Tibial nerve (tissue), 4 donors: ENCODE data around the gene OR51G1.

Source experiments
- EP300 ChIP-seq, 2 donors: sonication (generic); formaldehyde crosslinking; IDR thresholded peaks; one replicate each; pipeline ENCODE4 v1.6.1; 2017; ENCODE audit warnings: antibody characterized with exemption in 2 of 2, mild to moderate bottlenecking in 1 of 2
- TF ChIP-seq, protein P1 (sequence below), 5 experiments: fragments of 200-600 bp in 3 of 5; fragments of 450-650 bp in 2 of 5; sonication (generic) in 3 of 5; IDR thresholded peaks; one replicate each; pipeline ENCODE4 v1.5.1; 2016 to 2019; ENCODE audit warnings: antibody characterized with exemption in 5 of 5, mild to moderate bottlenecking in 3 of 5, moderate library complexity in 2 of 5

DNA sequence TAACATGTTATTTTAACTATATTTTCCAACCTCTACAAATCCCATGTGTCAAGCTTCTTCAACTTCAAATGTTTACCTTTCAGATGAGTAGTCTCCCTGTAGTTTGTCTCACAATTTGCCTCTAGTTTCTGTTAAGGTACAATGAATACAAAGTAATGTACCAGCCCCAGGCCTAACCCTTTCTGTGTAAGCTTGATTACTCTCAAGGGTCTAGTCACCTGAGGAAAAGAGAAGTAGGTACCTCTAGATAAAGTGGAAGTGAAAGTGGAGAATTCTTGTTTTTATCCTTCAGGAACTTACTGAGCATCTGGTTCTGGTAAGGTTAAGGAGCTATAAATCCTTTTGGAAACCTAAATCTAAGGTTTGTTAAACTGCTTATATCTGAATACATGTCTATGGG, 20.7 kb downstream of the OR51G1 start, which contains the start of gene OR51A7:
- TF ChIP-seq EP300 (IDR thresholded peaks at IDR 0.05): no peak
- TF ChIP-seq, protein P1, sequence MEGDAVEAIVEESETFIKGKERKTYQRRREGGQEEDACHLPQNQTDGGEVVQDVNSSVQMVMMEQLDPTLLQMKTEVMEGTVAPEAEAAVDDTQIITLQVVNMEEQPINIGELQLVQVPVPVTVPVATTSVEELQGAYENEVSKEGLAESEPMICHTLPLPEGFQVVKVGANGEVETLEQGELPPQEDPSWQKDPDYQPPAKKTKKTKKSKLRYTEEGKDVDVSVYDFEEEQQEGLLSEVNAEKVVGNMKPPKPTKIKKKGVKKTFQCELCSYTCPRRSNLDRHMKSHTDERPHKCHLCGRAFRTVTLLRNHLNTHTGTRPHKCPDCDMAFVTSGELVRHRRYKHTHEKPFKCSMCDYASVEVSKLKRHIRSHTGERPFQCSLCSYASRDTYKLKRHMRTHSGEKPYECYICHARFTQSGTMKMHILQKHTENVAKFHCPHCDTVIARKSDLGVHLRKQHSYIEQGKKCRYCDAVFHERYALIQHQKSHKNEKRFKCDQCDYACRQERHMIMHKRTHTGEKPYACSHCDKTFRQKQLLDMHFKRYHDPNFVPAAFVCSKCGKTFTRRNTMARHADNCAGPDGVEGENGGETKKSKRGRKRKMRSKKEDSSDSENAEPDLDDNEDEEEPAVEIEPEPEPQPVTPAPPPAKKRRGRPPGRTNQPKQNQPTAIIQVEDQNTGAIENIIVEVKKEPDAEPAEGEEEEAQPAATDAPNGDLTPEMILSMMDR (IDR thresholded peaks at IDR 0.05): no peak
